GM12875 (cell line): ENCODE measurements around the gene NXN.

Experiments
- H3K4me3 ChIP-seq: one replicate; pipeline ENCODE4 v1.5.1; 2011; ENCODE audit warnings: low read depth, low read length, control low read depth
- TF ChIP-seq, protein P1 (sequence below): IDR thresholded peaks from 2 replicates; pipeline ENCODE4 v1.5.1; 2011; ENCODE audit warnings: low read depth, mild to moderate bottlenecking, control low read depth, inconsistent platforms, low read length, moderate library complexity, borderline replicate concordance; ENCODE audit not compliant: insufficient read depth

NXN gene

DNA sequence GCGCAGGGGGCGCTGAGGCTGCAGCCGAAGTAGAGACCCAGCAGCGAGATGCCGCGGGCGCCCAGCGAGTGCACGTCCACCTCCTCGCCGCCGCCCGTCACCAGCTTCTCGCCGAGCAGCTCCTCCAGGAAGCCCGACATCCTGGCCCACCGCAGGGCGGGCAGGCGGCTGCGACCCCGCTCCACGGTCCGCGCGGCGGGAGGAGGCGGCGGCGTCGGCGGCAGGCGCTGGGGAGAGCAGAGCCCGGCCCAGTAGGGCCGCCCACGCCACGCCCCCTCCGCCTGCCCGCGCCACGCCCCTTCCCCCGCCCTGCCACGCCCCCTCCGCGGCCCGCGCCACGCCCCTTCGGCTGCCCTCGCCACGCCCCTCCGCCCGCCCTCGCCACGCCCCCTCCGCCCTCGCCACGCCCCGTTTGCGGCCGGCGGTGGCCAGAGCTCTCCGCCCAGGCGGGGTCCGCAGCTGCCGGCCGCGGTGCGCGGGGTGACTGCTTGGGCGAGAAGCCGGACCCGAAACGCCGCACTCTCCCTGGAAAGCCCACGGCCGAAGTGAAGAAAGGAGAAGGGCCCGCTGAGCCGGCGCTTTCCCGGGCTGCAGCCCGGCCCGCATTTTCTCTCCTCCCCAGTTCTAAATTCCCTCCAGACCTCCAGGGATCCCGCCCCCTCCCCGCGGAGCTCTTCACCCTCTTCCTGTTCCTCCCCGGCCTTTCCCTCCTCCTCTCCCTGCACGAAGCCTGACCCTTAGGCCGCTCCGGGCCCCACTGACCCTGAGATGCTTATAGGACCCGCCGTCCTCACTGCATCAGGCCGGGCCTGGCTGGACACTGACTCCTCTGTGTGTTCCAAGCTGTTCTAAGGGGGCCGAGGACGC lies at the start of gene NXN:
Gene NXN, minus strand, starts transcription at position 238 of the 867 bp plus-strand sequence.
- peak within 1 kb of the TSS; percentile 57 for H3K4me3 ChIP-seq
- TF ChIP-seq, protein P1, sequence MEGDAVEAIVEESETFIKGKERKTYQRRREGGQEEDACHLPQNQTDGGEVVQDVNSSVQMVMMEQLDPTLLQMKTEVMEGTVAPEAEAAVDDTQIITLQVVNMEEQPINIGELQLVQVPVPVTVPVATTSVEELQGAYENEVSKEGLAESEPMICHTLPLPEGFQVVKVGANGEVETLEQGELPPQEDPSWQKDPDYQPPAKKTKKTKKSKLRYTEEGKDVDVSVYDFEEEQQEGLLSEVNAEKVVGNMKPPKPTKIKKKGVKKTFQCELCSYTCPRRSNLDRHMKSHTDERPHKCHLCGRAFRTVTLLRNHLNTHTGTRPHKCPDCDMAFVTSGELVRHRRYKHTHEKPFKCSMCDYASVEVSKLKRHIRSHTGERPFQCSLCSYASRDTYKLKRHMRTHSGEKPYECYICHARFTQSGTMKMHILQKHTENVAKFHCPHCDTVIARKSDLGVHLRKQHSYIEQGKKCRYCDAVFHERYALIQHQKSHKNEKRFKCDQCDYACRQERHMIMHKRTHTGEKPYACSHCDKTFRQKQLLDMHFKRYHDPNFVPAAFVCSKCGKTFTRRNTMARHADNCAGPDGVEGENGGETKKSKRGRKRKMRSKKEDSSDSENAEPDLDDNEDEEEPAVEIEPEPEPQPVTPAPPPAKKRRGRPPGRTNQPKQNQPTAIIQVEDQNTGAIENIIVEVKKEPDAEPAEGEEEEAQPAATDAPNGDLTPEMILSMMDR = peak; percentile 34

DNA sequence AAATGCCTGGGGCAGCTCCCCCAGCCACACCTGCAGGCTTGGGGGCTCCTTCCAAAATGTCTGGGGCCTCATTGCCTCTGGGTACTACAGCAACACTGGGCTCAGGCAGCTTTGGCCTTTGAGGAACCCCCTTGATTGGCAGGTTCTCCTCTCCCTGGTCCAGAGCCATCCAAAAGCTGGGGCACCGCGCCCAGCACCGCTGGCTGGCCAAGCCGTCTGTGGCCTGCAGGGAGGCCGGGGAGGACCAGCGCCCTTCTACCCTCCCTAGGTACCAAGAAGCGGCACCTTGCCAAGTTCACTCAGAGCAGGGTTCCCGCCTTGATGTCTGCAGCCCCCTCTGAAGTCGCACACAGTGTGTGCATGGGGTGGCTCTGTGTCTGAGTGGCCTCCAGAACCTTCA lies 47.5 kb upstream of the NXN start:
- H3K4me3 ChIP-seq = no peak overlapping the region
- TF ChIP-seq, protein P1 = no peak

DNA sequence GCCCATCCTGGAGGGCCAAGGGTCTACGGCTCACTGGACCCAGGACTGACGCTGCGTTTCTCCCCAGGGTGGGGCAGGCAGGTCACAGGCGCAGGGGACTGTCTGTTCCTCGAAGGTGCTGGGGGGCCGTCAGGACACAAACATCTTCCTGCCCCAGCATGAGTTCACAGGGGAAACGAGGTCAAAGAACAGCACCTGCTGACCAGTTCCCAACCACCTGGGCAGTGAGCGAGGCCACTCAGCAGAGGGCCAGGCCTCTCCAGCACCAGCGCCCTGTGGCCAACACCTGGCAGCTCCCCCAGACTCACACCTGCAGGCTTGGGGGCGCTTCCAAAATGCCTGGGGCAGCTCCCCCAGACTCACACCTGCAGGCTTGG lies 47.0 kb upstream of the NXN start:
- TF ChIP-seq, protein P1 = no peak
- no peak overlapping the region for H3K4me3 ChIP-seq

DNA sequence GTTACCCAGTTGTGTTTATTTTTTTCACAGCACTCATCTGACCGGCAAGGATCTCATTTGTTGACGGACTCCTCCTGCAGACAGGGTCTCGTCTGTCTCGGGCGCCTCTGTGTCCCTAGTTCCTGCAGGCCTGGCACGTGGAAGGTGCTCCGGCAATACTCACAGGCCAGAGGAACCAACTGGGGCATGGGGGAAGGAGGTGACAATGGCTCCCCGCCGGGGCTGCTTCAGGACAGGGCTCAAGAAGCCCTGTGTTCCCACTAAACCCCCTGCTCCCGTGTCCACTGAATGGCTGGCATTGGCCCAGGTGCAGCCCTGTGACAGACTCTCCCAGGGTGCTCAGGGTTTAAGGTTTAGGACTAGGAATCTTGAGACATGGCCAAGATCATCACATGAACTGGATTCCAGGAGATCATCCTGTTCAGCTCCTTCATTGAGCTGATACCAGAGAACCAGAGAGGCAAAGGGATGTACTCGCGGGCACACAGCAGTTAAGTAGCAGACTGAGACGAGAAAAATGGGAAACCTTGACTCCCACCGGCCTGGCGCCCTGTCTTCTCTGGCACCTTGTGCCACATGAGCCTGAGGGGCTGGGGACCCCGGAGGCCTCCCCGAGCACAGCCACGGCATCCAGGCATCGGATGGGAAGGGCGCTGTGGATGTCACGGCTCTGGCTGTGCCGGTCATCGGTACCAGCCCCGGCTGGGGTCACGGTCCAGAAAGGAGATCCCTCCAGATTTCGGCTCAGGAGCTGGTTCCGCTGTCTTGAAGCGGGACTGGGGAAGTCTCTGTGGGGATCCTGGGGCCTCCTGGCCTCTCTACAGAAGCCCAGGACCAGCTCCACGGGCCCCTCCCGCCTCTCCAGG lies 46.4 kb upstream of the NXN start:
- no peak overlapping the region for H3K4me3 ChIP-seq

DNA sequence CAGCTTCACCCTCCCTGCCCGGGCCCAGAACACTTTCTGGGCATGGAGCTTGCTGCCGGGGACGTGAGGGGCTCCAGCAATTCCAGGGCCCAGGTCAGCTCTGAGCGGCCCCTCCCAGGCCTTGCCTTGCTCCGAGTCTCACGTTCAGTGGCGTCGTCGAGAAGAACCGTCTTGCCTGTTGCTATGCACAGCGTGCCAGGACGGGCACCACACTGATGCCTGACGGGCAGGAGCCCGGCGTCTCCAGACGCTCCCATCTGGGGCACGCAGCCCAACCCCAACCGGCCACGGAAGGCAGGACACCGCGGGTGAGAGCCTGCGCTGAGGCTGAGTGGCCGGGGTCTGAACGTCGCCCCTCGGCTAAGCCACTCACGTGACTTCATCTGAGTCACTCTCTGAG lies 44.5 kb upstream of the NXN start:
- TF ChIP-seq, protein P1 = no peak
- H3K4me3 ChIP-seq = no peak overlapping the region

More for the DNA sequence above, 46.4 kb upstream of the NXN start:
- TF ChIP-seq, protein P1 = no peak

DNA sequence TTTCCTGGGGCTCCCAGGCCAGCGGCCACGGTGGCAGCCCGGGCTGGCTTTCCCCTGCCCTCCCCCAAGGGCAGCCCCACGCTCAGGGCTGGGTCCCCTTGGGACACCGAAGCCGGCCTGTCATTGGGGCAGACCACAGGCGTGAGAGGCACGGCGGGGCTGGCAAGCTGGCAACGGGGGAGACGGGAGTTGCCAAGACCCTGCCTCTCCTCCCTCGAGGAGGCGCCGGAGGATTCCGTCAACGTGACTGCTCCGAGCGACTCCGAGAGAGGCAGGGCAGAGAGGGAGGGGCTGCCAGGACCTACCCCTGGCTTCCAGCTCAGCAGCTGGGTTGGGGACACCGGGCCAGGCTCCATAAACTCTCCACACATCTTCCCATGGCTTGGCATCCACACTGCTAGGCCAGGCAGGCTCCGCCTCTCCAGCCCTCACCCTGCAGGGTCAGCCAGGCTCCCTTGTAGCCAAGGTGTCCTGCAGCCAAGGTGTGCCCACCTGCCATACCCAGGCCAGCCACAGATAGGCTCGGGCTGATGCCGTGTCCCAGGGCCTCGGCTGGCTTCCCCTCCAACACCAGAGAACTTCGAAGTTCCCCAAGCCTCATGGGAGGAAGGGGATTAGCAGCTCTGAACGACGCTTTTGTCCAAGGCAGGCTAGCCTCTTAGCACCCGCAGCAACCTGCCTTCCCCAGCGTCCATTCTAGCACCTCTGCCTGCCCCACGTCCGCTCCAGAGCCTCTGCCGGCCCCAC lies 42.9 kb upstream of the NXN start:
- TF ChIP-seq, protein P1 = no peak
- no peak overlapping the region for H3K4me3 ChIP-seq
